ENCODE data around the gene SHKBP1. TPM values are rescaled to one million over a fixed set of nuclear protein-coding genes. Genes with fewer than 3 reads are reported as not detected.

SHKBP1 gene
- total and polyA plus RNA-seq, 2 of the 13 experiments (the other 11 are each of a cell fraction or from before 2014, with no cell fraction given) = 16.2 to 17.4 TPM

DNA sequence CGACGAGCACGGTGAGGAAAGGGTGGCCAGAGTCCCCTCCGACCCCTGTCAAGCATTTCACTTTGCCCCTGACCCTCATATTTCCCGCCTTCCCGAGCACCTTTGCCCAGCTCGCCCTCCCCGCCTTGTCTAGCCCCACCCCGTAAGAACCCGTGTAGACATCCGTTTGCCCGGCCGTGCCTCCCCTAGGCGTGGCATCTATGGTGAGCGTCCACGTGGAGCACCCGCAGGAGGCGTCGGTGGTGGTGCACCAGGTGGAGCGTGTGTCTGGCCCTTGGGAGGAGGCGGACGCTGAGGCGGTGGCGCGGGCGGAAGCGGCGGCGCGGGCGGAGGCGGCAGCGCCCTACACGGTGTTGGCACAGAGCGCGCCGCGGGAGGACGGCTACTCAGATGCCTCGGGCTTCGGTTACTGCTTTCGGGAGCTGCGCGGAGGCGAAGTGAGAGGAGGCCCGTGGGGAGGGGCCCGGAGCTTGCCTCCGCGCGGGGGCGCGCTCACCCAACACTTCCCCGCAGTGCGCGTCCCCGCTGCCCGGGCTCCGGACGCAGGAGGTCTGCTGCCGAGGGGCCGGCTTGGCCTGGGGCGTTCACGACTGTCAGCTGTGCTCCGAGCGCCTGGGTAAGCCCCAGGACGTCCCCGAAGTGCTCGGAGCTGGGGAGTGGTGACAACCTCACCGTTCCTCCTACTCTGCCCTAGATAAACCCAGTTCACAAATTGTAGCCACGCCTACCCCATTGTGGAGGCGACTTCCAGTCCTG, 28.7 kb downstream of the SHKBP1 start (continued):
- TF ChIP-seq ZNF790 (CRISPR knock-in tag; IDR thresholded peaks at IDR 0.05; ENCODE audit: borderline replicate concordance) = no peak
- TF ChIP-seq HNRNPUL1 (IDR thresholded peaks at IDR 0.05; ENCODE audit: low read depth, low read length) = no peak
- no peak for TF ChIP-seq ZSCAN25 (CRISPR knock-in tag; IDR thresholded peaks at IDR 0.05)
- TF ChIP-seq XRCC5 (optimal IDR thresholded peaks at IDR 0.05; ENCODE audit: low read length) = peak; percentile 32
- 0 out of 2 replicates have a peak, but pooled peaks have one; percentile 57 for TF ChIP-seq ZSCAN9 (CRISPR knock-in tag; IDR thresholded peaks at IDR 0.05; ENCODE audit: borderline replicate concordance)
- TF ChIP-seq, protein P1, sequence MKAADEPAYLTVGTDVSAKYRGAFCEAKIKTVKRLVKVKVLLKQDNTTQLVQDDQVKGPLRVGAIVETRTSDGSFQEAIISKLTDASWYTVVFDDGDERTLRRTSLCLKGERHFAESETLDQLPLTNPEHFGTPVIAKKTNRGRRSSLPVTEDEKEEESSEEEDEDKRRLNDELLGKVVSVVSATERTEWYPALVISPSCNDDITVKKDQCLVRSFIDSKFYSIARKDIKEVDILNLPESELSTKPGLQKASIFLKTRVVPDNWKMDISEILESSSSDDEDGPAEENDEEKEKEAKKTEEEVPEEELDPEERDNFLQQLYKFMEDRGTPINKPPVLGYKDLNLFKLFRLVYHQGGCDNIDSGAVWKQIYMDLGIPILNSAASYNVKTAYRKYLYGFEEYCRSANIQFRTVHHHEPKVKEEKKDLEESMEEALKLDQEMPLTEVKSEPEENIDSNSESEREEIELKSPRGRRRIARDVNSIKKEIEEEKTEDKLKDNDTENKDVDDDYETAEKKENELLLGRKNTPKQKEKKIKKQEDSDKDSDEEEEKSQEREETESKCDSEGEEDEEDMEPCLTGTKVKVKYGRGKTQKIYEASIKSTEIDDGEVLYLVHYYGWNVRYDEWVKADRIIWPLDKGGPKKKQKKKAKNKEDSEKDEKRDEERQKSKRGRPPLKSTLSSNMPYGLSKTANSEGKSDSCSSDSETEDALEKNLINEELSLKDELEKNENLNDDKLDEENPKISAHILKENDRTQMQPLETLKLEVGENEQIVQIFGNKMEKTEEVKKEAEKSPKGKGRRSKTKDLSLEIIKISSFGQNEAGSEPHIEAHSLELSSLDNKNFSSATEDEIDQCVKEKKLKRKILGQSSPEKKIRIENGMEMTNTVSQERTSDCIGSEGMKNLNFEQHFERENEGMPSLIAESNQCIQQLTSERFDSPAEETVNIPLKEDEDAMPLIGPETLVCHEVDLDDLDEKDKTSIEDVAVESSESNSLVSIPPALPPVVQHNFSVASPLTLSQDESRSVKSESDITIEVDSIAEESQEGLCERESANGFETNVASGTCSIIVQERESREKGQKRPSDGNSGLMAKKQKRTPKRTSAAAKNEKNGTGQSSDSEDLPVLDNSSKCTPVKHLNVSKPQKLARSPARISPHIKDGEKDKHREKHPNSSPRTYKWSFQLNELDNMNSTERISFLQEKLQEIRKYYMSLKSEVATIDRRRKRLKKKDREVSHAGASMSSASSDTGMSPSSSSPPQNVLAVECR (CRISPR knock-in tag; IDR thresholded peaks at IDR 0.05; ENCODE audit: borderline replicate concordance) = peak; percentile 62; the same call in 1 of the 2 replicates
- TF ChIP-seq MAF1 (CRISPR knock-in tag; IDR thresholded peaks at IDR 0.05; ENCODE audit: borderline replicate concordance) = no peak
- TF ChIP-seq PRMT3 (CRISPR knock-in tag; IDR thresholded peaks at IDR 0.05; ENCODE audit: borderline replicate concordance, low read depth) = no peak
- 0 out of 2 replicates have a peak, but pooled peaks have one; percentile 51 for TF ChIP-seq ZNF546 (CRISPR knock-in tag; conservative IDR thresholded peaks at IDR 0.05)
- TF ChIP-seq, protein P2, sequence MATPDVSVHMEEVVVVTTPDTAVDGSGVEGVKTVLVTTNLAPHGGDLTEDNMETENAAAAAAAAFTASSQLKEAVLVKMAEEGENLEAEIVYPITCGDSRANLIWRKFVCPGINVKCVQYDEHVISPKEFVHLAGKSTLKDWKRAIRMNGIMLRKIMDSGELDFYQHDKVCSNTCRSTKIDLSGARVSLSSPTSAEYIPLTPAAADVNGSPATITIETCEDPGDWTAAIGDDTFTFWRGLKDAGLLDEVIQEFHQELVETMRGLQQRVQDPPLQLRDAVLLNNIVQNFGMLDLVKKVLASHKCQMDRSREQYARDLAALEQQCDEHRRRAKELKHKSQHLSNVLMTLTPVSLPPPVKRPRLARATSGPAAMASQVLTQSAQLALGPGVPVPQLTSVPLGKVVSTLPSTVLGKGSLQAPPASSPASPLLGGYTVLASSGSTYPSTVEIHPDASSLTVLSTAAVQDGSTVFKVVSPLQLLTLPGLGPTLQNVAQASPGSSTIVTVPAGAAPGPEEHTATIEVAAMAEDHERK (CRISPR knock-in tag; IDR thresholded peaks at IDR 0.05; ENCODE audit: low read depth) = no peak
- peak; percentile 65; the same call in 1 of the 2 replicates for TF ChIP-seq ZNF563 (CRISPR knock-in tag; IDR thresholded peaks at IDR 0.05)
- TF ChIP-seq, protein P3, sequence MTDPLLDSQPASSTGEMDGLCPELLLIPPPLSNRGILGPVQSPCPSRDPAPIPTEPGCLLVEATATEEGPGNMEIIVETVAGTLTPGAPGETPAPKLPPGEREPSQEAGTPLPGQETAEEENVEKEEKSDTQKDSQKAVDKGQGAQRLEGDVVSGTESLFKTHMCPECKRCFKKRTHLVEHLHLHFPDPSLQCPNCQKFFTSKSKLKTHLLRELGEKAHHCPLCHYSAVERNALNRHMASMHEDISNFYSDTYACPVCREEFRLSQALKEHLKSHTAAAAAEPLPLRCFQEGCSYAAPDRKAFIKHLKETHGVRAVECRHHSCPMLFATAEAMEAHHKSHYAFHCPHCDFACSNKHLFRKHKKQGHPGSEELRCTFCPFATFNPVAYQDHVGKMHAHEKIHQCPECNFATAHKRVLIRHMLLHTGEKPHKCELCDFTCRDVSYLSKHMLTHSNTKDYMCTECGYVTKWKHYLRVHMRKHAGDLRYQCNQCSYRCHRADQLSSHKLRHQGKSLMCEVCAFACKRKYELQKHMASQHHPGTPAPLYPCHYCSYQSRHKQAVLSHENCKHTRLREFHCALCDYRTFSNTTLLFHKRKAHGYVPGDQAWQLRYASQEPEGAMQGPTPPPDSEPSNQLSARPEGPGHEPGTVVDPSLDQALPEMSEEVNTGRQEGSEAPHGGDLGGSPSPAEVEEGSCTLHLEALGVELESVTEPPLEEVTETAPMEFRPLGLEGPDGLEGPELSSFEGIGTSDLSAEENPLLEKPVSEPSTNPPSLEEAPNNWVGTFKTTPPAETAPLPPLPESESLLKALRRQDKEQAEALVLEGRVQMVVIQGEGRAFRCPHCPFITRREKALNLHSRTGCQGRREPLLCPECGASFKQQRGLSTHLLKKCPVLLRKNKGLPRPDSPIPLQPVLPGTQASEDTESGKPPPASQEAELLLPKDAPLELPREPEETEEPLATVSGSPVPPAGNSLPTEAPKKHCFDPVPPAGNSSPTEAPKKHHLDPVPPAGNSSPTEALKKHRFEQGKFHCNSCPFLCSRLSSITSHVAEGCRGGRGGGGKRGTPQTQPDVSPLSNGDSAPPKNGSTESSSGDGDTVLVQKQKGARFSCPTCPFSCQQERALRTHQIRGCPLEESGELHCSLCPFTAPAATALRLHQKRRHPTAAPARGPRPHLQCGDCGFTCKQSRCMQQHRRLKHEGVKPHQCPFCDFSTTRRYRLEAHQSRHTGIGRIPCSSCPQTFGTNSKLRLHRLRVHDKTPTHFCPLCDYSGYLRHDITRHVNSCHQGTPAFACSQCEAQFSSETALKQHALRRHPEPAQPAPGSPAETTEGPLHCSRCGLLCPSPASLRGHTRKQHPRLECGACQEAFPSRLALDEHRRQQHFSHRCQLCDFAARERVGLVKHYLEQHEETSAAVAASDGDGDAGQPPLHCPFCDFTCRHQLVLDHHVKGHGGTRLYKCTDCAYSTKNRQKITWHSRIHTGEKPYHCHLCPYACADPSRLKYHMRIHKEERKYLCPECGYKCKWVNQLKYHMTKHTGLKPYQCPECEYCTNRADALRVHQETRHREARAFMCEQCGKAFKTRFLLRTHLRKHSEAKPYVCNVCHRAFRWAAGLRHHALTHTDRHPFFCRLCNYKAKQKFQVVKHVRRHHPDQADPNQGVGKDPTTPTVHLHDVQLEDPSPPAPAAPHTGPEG (CRISPR knock-in tag; IDR thresholded peaks at IDR 0.05) = 0 out of 2 replicates have a peak, but pooled peaks have one; percentile 53
- TF ChIP-seq JARID2 (CRISPR knock-in tag; IDR thresholded peaks at IDR 0.05; ENCODE audit: insufficient replicate concordance) = no peak
- TF ChIP-seq SNAI1 (CRISPR knock-in tag; IDR thresholded peaks at IDR 0.05; ENCODE audit: borderline replicate concordance) = no peak
- no peak for TF ChIP-seq U2AF1 (optimal IDR thresholded peaks at IDR 0.05; ENCODE audit: low read depth, low read length)
- no peak for TF ChIP-seq RBM39 (IDR thresholded peaks at IDR 0.05; ENCODE audit: low read depth, low read length, poor library complexity, severe bottlenecking)
